ENCODE measurements around the gene NOC3L. TPM values are rescaled to one million over a fixed set of nuclear protein-coding genes. Genes with fewer than 3 reads are reported as not detected.
"Not testable (repeated sequence)": the region's sequence is repeated elsewhere in the genome, so short reads cannot be mapped to it uniquely, and the experiment has no call there.

NOC3L gene
- total and polyA plus RNA-seq, 2 donors from 2014 or later, result 6.0 to 17.7 TPM

DNA sequence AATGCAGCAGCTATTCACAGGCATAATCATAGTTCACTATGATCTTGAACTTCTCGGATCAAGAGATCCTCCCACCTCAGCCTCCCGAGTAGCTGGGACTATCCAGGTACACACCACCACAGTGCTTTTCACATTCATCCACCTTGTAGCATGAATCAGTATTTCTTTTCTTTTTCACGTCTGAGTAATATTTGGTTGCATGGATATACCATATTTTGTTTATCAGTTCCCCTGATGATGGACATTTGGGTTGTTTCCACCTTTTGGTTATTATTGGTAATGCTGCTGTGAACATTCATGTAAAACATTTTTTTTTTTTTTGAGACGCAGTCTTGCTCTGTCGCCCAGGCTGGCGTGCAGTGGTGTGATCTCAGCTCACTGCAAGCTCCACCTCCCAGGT is 36.0 kb upstream of the NOC3L start:
- DNase-seq (no peak), FAIRE-seq (no peak)
- Histone ChIP-seq H3K36me3 (ENCODE audit: control insufficient read depth in 2 of 3, insufficient read depth in 3 of 3, low read length in 3 of 3) (no peaks in the 10 kb centered on the region), H3K27ac (ENCODE audit: low read depth in 2 of 2, low read length in 2 of 2) (no peak overlapping the region), H3K9me3 (ENCODE audit: control insufficient read depth in 2 of 3, insufficient read depth in 1 of 3, low read length in 3 of 3) (no peaks in the 10 kb centered on the region), H3K4me3 (ENCODE audit: low read length in 3 of 3) (no peak overlapping the region), H3K4me1 (ENCODE audit: control insufficient read depth in 2 of 3, insufficient read depth in 2 of 3, low read depth in 1 of 3, low read length in 3 of 3) (peaks cover 0 to 2% (median 0%) of the 10 kb centered on the region in 3 donors), H3K9ac (ENCODE audit: low read length in 3 of 3) (no peak overlapping the region), H3K27me3 (ENCODE audit: control insufficient read depth, insufficient read depth, low read length) (no peaks in the 10 kb centered on the region)
- TF ChIP-seq, protein P1, sequence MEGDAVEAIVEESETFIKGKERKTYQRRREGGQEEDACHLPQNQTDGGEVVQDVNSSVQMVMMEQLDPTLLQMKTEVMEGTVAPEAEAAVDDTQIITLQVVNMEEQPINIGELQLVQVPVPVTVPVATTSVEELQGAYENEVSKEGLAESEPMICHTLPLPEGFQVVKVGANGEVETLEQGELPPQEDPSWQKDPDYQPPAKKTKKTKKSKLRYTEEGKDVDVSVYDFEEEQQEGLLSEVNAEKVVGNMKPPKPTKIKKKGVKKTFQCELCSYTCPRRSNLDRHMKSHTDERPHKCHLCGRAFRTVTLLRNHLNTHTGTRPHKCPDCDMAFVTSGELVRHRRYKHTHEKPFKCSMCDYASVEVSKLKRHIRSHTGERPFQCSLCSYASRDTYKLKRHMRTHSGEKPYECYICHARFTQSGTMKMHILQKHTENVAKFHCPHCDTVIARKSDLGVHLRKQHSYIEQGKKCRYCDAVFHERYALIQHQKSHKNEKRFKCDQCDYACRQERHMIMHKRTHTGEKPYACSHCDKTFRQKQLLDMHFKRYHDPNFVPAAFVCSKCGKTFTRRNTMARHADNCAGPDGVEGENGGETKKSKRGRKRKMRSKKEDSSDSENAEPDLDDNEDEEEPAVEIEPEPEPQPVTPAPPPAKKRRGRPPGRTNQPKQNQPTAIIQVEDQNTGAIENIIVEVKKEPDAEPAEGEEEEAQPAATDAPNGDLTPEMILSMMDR (IDR thresholded peaks at IDR 0.05; ENCODE audit: borderline replicate concordance, extremely low read depth, insufficient read depth), result no peak
- intact Hi-C loops (cut with DNase I), result no loop called here

DNA sequence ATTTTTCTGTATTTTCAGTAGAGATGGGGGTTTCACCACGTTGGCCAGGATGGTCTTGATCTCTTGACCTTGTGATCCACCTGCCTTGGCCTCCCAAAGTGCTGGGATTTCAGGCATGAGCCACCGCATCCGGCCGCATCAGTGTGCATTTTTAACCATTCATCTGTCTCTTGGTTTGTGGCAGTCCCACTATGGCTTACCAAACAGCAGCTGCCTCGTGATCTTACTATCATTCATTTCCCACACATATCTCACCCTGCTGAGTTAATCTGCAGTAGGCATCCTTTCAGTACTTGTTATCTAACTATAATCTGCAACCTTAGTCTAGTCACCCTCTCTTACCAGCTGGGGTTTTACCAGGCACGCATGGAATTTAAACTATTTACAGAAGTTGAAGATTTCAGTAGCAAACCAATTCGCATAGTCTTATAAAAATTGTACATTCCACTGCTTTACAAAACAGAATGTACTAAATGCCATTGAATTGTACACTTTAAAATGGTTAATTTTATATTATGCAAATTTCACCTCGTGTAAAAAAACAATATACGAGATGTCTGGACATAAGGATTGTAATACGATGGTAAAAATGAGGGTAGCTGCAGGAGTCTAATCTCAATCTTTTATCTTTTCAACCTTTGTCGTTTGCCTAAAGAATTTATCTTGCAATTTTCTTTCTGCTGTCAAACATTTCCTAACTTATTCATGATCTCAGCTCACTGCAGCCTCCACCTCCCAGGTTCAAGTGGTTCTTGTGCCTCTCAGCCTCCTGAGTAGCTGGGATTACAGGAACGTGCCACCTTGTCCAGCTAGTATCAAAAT is 35.0 kb upstream of the NOC3L start:
- Histone ChIP-seq H3K27ac (ENCODE audit: low read depth in 2 of 2, low read length in 2 of 2) (no peak overlapping the region), H3K27me3 (ENCODE audit: control insufficient read depth, insufficient read depth, low read length) (no peaks in the 10 kb centered on the region), H3K4me1 (ENCODE audit: control insufficient read depth in 2 of 3, insufficient read depth in 2 of 3, low read depth in 1 of 3, low read length in 3 of 3) (peaks cover 0 to 2% (median 0%) of the 10 kb centered on the region in 3 donors), H3K36me3 (ENCODE audit: control insufficient read depth in 2 of 3, insufficient read depth in 3 of 3, low read length in 3 of 3) (no peaks in the 10 kb centered on the region), H3K4me3 (ENCODE audit: low read length in 3 of 3) (no peak overlapping the region), H3K9ac (ENCODE audit: low read length in 3 of 3) (no peak overlapping the region), H3K9me3 (ENCODE audit: control insufficient read depth in 2 of 3, insufficient read depth in 1 of 3, low read length in 3 of 3) (no peaks in the 10 kb centered on the region)
- TF ChIP-seq, protein P1 (IDR thresholded peaks at IDR 0.05; ENCODE audit: borderline replicate concordance, extremely low read depth, insufficient read depth), result no peak
- DNase-seq (no peak), FAIRE-seq (no peak)
- intact Hi-C loops (cut with DNase I), result no loop called here

DNA sequence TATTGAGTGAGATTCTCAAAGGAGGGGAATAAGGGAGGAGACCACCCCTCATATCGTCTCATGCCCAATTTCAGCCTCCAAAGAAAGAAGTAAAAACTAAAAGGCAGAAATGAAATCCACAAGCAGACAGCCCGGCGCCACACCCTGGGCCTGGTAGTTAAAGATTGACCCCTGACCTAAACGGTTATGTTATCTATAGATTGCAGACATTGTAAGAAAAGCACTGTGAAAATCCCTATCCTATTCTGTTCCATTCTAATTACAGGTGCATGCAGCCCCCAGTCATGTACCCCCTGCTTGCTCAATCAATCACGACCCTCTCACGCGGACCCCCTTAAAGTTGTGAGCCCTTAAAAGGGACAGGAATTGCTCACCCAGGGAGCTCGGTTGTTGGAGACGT is 29.4 kb upstream of the NOC3L start:
- H3K4me1 ChIP-seq (ENCODE audit: control insufficient read depth in 2 of 3, insufficient read depth in 2 of 3, low read depth in 1 of 3, low read length in 3 of 3); intact Hi-C loops (cut with DNase I); H3K36me3 ChIP-seq (ENCODE audit: control insufficient read depth in 2 of 3, insufficient read depth in 3 of 3, low read length in 3 of 3); H3K27me3 ChIP-seq (ENCODE audit: control insufficient read depth, insufficient read depth, low read length); H3K27ac ChIP-seq (ENCODE audit: low read depth in 2 of 2, low read length in 2 of 2); H3K4me3 ChIP-seq (ENCODE audit: low read length in 3 of 3); H3K9ac ChIP-seq (ENCODE audit: low read length in 3 of 3); DNase-seq; FAIRE-seq; H3K9me3 ChIP-seq (ENCODE audit: control insufficient read depth in 2 of 3, insufficient read depth in 1 of 3, low read length in 3 of 3): not testable (repeated sequence)

DNA sequence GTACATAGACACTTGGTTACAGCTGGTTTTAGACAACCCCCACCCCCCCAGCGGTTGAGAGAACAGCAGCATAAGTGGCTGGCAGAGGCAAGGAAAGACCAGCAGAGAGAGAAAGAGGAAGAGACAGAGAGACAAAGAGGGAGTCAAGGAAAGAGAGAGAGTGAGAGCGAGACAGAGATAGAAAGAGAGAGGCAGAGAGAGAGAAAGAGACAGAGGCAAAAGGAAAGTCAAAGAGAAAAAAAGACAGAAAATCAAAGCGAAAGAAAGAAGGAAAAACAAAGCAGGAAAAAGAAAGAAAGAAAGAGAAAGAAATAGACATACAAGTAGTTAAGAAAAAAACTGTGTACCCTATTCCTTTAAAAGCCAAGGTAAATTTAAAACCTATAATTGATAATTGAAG is 23.0 kb upstream of the NOC3L start:
- H3K27me3 ChIP-seq (ENCODE audit: control insufficient read depth, insufficient read depth, low read length); FAIRE-seq; H3K27ac ChIP-seq (ENCODE audit: low read depth in 2 of 2, low read length in 2 of 2); H3K9me3 ChIP-seq (ENCODE audit: control insufficient read depth in 2 of 3, insufficient read depth in 1 of 3, low read length in 3 of 3); H3K36me3 ChIP-seq (ENCODE audit: control insufficient read depth in 2 of 3, insufficient read depth in 3 of 3, low read length in 3 of 3); H3K4me1 ChIP-seq (ENCODE audit: control insufficient read depth in 2 of 3, insufficient read depth in 2 of 3, low read depth in 1 of 3, low read length in 3 of 3); H3K9ac ChIP-seq (ENCODE audit: low read length in 3 of 3); H3K4me3 ChIP-seq (ENCODE audit: low read length in 3 of 3); DNase-seq; intact Hi-C loops (cut with DNase I): not testable (repeated sequence)
